GM23338 (cell line): ENCODE results near the gene SLC8A1. TPM values are rescaled to one million over a fixed set of nuclear protein-coding genes. Genes with fewer than 3 reads are reported as not detected.

Experiments used
- CREB1 ChIP-seq: fragments of 250-450 bp; sonication (Bioruptor Pico); IDR thresholded peaks from 2 replicates; pipeline ENCODE4 v1.5.0; 2020; ENCODE audit warnings: low read depth, mild to moderate bottlenecking, moderate library complexity
- CTCF ChIP-seq, 2 experiments: fragments of 200-600 bp in 1 of 2; sonication (generic) in 1 of 2; conservative IDR thresholded peaks; 2 replicates each; pipeline versions ENCODE4 v1.5.1 to v1.6.1; 2016 to 2017; ENCODE audit warnings: antibody characterized with exemption in 2 of 2, low read depth in 2 of 2, mild to moderate bottlenecking in 2 of 2, moderate library complexity in 1 of 2
- ETS1 ChIP-seq: IDR thresholded peaks from 2 replicates; pipeline ENCODE4 v1.6.1; 2016; ENCODE audit warnings: antibody characterized with exemption
- EZH2 ChIP-seq: fragments of 200-600 bp; sonication (generic); IDR thresholded peaks from one replicate; pipeline ENCODE4 v1.8.0; 2017; ENCODE audit warnings: antibody characterized with exemption, mild to moderate bottlenecking, low read depth; ENCODE audit not compliant: unreplicated experiment
- EZH2phosphoT487 ChIP-seq: fragments of 200-600 bp; sonication (generic); IDR thresholded peaks from one replicate; pipeline ENCODE4 v1.8.1; 2018; ENCODE audit warnings: antibody characterized with exemption; ENCODE audit not compliant: unreplicated experiment
- NANOG ChIP-seq: IDR thresholded peaks from 2 replicates; pipeline ENCODE4 v1.6.1; 2016; ENCODE audit warnings: antibody characterized with exemption, borderline replicate concordance
- POLR2AphosphoS5 ChIP-seq: IDR thresholded peaks from 2 replicates; pipeline ENCODE4 v1.6.1; 2016; ENCODE audit warnings: antibody characterized with exemption, low read depth
- ZNF114 ChIP-seq: fragments of 250-450 bp; sonication (Bioruptor Pico); IDR thresholded peaks from 2 replicates; pipeline ENCODE4 v1.5.0; 2020; ENCODE audit warnings: mild to moderate bottlenecking, moderate library complexity
- polyA plus RNA-seq: library from polyadenylated mRNA; unstranded; fragments of >200 nt; fragmentation: Nextera tagmentation; extraction: Ambion mirVana; gene quantifications from 2 replicates; pipeline ENCODE4 v1.2.1, GENCODE V29; 2016
- total RNA-seq: library from RNA; depleted of rRNA; stranded (reverse); fragments of >200 nt; shearing (Covaris generic); gene quantifications from 2 replicates; pipeline ENCODE4 v1.2.3, GENCODE V29; 2014
- TF ChIP-seq, protein P1 (sequence below): fragments of 250-450 bp; sonication (Bioruptor Pico); IDR thresholded peaks from 2 replicates; pipeline ENCODE4 v1.5.0; 2020; ENCODE audit warnings: mild to moderate bottlenecking, moderate library complexity

Gene SLC8A1
- total and polyA plus RNA-seq, 2 experiments from 2014 or later: 2.5 to 3.3 TPM

GRCh38 chr2:40388161-40388560 lies 63.7 kb downstream of the SLC8A1 start (continued):
- TF ChIP-seq, protein P1, sequence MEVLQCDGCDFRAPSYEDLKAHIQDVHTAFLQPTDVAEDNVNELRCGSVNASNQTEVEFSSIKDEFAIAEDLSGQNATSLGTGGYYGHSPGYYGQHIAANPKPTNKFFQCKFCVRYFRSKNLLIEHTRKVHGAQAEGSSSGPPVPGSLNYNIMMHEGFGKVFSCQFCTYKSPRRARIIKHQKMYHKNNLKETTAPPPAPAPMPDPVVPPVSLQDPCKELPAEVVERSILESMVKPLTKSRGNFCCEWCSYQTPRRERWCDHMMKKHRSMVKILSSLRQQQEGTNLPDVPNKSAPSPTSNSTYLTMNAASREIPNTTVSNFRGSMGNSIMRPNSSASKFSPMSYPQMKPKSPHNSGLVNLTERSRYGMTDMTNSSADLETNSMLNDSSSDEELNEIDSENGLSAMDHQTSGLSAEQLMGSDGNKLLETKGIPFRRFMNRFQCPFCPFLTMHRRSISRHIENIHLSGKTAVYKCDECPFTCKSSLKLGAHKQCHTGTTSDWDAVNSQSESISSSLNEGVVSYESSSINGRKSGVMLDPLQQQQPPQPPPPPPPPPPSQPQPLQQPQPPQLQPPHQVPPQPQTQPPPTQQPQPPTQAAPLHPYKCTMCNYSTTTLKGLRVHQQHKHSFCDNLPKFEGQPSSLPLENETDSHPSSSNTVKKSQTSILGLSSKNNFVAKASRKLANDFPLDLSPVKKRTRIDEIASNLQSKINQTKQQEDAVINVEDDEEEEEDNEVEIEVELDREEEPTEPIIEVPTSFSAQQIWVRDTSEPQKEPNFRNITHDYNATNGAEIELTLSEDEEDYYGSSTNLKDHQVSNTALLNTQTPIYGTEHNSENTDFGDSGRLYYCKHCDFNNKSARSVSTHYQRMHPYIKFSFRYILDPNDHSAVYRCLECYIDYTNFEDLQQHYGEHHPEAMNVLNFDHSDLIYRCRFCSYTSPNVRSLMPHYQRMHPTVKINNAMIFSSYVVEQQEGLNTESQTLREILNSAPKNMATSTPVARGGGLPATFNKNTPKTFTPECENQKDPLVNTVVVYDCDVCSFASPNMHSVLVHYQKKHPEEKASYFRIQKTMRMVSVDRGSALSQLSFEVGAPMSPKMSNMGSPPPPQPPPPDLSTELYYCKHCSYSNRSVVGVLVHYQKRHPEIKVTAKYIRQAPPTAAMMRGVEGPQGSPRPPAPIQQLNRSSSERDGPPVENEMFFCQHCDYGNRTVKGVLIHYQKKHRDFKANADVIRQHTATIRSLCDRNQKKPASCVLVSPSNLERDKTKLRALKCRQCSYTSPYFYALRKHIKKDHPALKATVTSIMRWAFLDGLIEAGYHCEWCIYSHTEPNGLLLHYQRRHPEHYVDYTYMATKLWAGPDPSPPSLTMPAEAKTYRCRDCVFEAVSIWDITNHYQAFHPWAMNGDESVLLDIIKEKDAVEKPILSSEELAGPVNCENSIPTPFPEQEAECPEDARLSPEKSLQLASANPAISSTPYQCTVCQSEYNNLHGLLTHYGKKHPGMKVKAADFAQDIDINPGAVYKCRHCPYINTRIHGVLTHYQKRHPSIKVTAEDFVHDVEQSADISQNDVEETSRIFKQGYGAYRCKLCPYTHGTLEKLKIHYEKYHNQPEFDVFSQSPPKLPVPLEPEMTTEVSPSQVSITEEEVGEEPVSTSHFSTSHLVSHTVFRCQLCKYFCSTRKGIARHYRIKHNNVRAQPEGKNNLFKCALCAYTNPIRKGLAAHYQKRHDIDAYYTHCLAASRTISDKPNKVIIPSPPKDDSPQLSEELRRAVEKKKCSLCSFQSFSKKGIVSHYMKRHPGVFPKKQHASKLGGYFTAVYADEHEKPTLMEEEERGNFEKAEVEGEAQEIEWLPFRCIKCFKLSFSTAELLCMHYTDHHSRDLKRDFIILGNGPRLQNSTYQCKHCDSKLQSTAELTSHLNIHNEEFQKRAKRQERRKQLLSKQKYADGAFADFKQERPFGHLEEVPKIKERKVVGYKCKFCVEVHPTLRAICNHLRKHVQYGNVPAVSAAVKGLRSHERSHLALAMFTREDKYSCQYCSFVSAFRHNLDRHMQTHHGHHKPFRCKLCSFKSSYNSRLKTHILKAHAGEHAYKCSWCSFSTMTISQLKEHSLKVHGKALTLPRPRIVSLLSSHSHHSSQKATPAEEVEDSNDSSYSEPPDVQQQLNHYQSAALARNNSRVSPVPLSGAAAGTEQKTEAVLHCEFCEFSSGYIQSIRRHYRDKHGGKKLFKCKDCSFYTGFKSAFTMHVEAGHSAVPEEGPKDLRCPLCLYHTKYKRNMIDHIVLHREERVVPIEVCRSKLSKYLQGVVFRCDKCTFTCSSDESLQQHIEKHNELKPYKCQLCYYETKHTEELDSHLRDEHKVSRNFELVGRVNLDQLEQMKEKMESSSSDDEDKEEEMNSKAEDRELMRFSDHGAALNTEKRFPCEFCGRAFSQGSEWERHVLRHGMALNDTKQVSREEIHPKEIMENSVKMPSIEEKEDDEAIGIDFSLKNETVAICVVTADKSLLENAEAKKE: no peak
- TF ChIP-seq ZNF114 (CRISPR knock-in tag): no peak
- TF ChIP-seq ETS1: no peak
- no peak for TF ChIP-seq POLR2AphosphoS5
- no peak for TF ChIP-seq NANOG
- no peak for TF ChIP-seq CREB1 (CRISPR knock-in tag)
- no peak for TF ChIP-seq EZH2
- no peak for TF ChIP-seq CTCF (conservative IDR thresholded peaks at IDR 0.05; ENCODE audit: low read depth in 2 of 2)
- no peak for TF ChIP-seq EZH2phosphoT487
